H1 (cell line): ENCODE results near the gene EHD2.

Experiments used
- CREB1 ChIP-seq: IDR thresholded peaks from 2 replicates; pipeline ENCODE4 v1.6.1; 2012; ENCODE audit warnings: inconsistent platforms
- EP300 ChIP-seq, 2 experiments: IDR thresholded peaks; 1 replicate in 1 of 2; 2 replicates in 1 of 2; pipeline ENCODE4 v1.6.1; 2011 to 2012; ENCODE audit warnings: low read depth in 2 of 2, low read length in 2 of 2, mild to moderate bottlenecking in 2 of 2, borderline replicate concordance in 1 of 2, inconsistent platforms in 1 of 2, moderate library complexity in 1 of 2
- EZH2 ChIP-seq: fragments of 200-600 bp; sonication (generic); IDR thresholded peaks from 2 replicates; pipeline ENCODE4 v1.7.1; 2012; ENCODE audit warnings: low read depth, mild to moderate bottlenecking, moderate library complexity, low read length, inconsistent platforms; ENCODE audit not compliant: severe bottlenecking
- HDAC2 ChIP-seq, 2 experiments: fragments of 300-600 bp in 1 of 2; sonication (generic) in 1 of 2; IDR thresholded peaks; 2 replicates each; pipeline ENCODE4 v1.6.1; 2011 to 2012; ENCODE audit warnings: low read depth in 2 of 2, low read length in 2 of 2, mild to moderate bottlenecking in 2 of 2, moderate library complexity in 2 of 2, borderline replicate concordance in 1 of 2, inconsistent platforms in 1 of 2
- JUND ChIP-seq: IDR thresholded peaks from 2 replicates; pipeline ENCODE4 v1.6.1; 2011; ENCODE audit warnings: mild to moderate bottlenecking, improper control_type of control experiment, low read length
- POLR2A ChIP-seq, 2 experiments: IDR thresholded peaks; 1 replicate in 1 of 2; 2 replicates in 1 of 2; pipeline ENCODE4 v1.6.1; 2011; ENCODE audit warnings: low read depth in 2 of 2, low read length in 2 of 2, mild to moderate bottlenecking in 2 of 2; ENCODE audit errors: control extremely low read depth in 1 of 2
- POLR2AphosphoS5 ChIP-seq: IDR thresholded peaks from 2 replicates; pipeline ENCODE4 v1.6.1; 2011; ENCODE audit warnings: low read depth, low read length
- RAD21 ChIP-seq, 2 experiments: IDR thresholded peaks in 1 of 2; conservative IDR thresholded peaks in 1 of 2; 2 replicates each; pipeline ENCODE4 v1.6.1; 2011; ENCODE audit warnings: low read depth in 2 of 2, low read length in 2 of 2, improper control_type of control experiment in 1 of 2, inconsistent platforms in 1 of 2, mild to moderate bottlenecking in 1 of 2, moderate library complexity in 1 of 2
- SP2 ChIP-seq: IDR thresholded peaks from 2 replicates; pipeline ENCODE4 v1.6.1; 2012; ENCODE audit warnings: mild to moderate bottlenecking, low read length, inconsistent platforms
- TAF1 ChIP-seq: IDR thresholded peaks from 2 replicates; pipeline ENCODE4 v1.6.1; 2011; ENCODE audit warnings: mild to moderate bottlenecking, low read depth, low read length
- YY1 ChIP-seq: IDR thresholded peaks from 2 replicates; pipeline ENCODE4 v1.6.1; 2011; ENCODE audit warnings: low read depth, mild to moderate bottlenecking, low read length
- TF ChIP-seq, protein P1 (sequence below), 3 experiments: IDR thresholded peaks; 1 replicate in 2 of 3; 2 replicates in 1 of 3; pipeline versions ENCODE4 v1.5.1 to v1.6.1; 2011; ENCODE audit warnings: low read length in 3 of 3, mild to moderate bottlenecking in 3 of 3, inconsistent platforms in 2 of 3, low read depth in 1 of 3, moderate library complexity in 1 of 3; ENCODE audit not compliant: insufficient read depth in 1 of 3; ENCODE audit errors: control extremely low read depth in 1 of 3

DNA sequence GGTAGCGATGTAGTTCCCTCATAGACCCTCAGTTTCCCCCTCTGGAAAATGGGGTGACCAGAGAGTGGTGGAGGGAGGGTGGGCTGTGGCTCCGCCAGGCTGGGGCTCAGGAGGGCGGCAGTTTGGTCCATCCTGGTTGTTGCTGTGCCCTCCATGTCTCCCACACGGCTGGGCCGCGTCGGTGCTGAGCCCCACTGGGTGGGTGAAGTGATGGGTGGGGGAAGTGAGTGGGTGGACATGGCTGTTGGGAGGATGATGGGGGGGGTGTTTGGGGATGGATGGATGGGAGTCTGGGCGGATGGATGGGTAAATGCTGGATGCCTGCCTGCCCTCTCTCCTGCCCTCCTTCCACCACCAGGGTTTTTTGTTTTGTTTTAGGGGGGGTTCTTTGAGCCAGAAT lies 16.6 kb upstream of the EHD2 start:
- TF ChIP-seq CREB1 (no peak), EP300 (IDR thresholded peaks at IDR 0.05; ENCODE audit: borderline replicate concordance in 1 of 2, low read depth in 2 of 2, low read length in 2 of 2) (no peak), POLR2AphosphoS5 (no peak), RAD21 (IDR thresholded peaks at IDR 0.05 in 1 of 2, conservative IDR thresholded peaks at IDR 0.05 in 1 of 2; ENCODE audit: low read depth in 2 of 2, low read length in 2 of 2) (no peak), HDAC2 (IDR thresholded peaks at IDR 0.05; ENCODE audit: borderline replicate concordance in 1 of 2, low read depth in 2 of 2, low read length in 2 of 2) (no peak), EZH2 (no peak), SP2 (no peak), POLR2A (IDR thresholded peaks at IDR 0.05; ENCODE audit: control extremely low read depth in 1 of 2, low read depth in 2 of 2, low read length in 2 of 2) (no peak), TAF1 (no peak), YY1 (no peak), JUND (no peak)
- TF ChIP-seq, protein P1, sequence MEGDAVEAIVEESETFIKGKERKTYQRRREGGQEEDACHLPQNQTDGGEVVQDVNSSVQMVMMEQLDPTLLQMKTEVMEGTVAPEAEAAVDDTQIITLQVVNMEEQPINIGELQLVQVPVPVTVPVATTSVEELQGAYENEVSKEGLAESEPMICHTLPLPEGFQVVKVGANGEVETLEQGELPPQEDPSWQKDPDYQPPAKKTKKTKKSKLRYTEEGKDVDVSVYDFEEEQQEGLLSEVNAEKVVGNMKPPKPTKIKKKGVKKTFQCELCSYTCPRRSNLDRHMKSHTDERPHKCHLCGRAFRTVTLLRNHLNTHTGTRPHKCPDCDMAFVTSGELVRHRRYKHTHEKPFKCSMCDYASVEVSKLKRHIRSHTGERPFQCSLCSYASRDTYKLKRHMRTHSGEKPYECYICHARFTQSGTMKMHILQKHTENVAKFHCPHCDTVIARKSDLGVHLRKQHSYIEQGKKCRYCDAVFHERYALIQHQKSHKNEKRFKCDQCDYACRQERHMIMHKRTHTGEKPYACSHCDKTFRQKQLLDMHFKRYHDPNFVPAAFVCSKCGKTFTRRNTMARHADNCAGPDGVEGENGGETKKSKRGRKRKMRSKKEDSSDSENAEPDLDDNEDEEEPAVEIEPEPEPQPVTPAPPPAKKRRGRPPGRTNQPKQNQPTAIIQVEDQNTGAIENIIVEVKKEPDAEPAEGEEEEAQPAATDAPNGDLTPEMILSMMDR (IDR thresholded peaks at IDR 0.05; ENCODE audit: control extremely low read depth in 1 of 3, insufficient read depth in 1 of 3, low read depth in 1 of 3, low read length in 3 of 3): no peak
